Left renal pelvis (tissue), 4 donors: Measurements from ENCODE around the gene POLR1A. TPM values are rescaled to one million over a fixed set of nuclear protein-coding genes. Genes with fewer than 3 reads are reported as not detected.

ENCODE experiments used
- DNase-seq, 4 donors: peaks; one replicate each; pipeline ENCODE4 v3.0.0-alpha.2; 2013; ENCODE audit warnings: low read depth in 4 of 4, low spot score in 3 of 4
- polyA plus RNA-seq, 4 donors: library from polyadenylated mRNA; unstranded; fragments of 120-200 nt; gene quantifications; one replicate each; pipeline ENCODE4 v1.2.1, GENCODE V29; 2013; ENCODE audit not compliant: insufficient read length in 4 of 4

The POLR1A gene
- polyA plus RNA-seq, 4 donors = 17.1 to 22.3 (median 19.1) TPM

- DNase-seq = no peak
Measured at GRCh38 chr2:86066007-86066578, 39.6 kb downstream of the POLR1A start.

- DNase-seq = no peak
Measured at GRCh38 chr2:86065512-86065911, 40.2 kb downstream of the POLR1A start.

DNA sequence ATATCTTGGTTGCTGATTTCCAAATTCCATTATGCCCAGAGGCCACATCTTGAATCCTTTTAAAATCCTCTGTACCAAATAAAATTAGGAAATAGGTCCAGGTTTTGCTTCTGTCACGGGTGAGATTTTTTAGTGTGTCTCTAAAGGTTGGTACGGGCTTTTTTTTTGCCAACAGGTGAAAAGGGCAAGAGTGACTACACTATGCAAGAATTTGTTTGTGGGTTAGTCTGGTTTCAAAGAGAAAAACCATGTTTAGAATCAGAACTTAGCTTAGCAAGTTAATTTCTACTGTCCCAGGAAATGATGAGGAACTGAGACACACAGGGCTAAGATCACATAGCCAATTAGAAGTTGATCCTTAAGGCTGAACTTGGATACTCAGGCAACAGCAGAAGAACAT, 41.7 kb downstream of the POLR1A start:
- DNase-seq = no peak

DNA sequence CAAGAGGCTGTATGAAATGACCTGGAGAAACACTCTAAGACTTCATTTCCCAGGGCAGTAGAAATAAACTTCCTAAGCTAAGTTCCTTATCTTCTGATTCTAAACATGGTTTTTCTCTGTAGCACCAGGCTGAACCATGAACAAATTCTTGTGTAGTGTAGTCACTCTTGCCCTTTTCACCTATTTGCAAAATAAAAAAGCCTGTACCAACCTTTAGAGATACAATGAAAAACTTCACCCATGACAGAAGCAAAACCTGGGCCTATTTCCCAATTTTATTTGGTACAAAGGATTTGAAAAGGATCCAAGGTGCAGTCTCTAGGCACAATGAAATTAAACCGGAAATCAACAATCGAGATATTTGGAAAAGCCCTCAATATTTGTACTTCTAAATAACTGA, 43.6 kb downstream of the POLR1A start:
- no peak for DNase-seq

- no peak for DNase-seq
Measured at GRCh38 chr2:86056590-86057331, 48.9 kb downstream of the POLR1A start.

DNA sequence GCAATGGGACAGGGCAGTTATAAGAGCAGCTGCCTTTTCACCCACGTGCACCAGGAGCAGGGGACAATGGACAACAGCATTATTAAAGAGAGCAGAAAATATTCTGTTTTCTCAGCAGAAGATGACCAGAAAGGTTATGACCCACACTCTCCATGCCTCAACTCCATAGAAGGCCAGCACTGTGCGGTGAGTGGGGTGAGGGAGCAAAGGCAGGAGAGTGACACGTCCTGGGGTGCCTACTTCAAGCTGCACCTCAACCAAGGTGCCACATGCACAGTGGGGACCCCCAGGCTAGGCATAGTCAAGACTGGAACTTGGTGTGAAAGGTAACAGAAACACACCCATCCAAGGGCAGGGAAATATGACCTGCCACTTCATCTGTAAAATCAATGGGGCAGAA, 50.4 kb downstream of the POLR1A start:
- DNase-seq = no peak

GRCh38 chr2:86054535-86055082, 51.1 kb downstream of the POLR1A start:
- no peak for DNase-seq

DNA sequence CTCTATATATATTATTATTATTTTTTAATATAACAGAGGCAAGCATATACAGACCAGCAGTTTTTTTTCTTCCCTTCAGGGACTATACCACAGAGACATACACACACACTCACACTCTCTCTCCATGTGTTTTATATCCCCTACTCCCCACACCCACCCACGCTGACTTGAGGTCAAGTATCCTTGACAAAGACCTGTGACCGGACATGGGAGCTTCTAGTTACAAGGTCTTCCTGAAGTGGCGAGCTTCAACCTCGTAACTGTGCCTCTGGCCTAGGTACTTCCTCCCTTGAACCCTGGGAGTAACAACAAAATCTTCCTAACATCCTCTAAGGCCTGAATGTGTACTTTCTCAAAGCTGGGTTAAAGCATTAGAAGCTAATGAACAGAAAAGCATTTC, 52.5 kb downstream of the POLR1A start:
- DNase-seq = no peak

- no peak for DNase-seq
Measured at GRCh38 chr2:86052676-86053075, 53.0 kb downstream of the POLR1A start.

GRCh38 chr2:86052265-86052664, 53.4 kb downstream of the POLR1A start:
- no peak for DNase-seq

DNA sequence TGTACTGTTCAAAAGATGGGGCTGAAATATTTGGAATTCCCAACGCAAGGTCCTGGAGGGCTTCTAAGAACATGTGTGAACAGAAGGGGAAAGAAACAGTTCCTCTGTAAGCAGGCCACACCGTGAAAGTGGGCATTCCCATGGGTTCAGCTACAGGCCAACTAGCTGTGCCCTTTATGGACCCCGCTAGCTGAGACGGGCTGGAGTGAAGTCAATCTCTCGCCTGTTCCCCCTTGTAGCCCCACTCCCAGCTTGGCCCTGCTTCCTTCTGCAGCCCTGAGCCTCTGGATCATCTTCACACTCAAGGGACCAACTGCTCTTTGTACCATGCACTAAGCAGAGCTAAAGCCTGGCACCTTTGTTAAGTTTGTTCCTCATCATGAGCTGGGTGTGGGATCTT, 55.4 kb downstream of the POLR1A start:
- DNase-seq = no peak

- DNase-seq = no peak
Measured at GRCh38 chr2:86049529-86049928, 56.2 kb downstream of the POLR1A start.

GRCh38 chr2:86048888-86049287, 56.8 kb downstream of the POLR1A start:
- DNase-seq = no peak

GRCh38 chr2:86048383-86048701, 57.3 kb downstream of the POLR1A start:
- no peak for DNase-seq

DNA sequence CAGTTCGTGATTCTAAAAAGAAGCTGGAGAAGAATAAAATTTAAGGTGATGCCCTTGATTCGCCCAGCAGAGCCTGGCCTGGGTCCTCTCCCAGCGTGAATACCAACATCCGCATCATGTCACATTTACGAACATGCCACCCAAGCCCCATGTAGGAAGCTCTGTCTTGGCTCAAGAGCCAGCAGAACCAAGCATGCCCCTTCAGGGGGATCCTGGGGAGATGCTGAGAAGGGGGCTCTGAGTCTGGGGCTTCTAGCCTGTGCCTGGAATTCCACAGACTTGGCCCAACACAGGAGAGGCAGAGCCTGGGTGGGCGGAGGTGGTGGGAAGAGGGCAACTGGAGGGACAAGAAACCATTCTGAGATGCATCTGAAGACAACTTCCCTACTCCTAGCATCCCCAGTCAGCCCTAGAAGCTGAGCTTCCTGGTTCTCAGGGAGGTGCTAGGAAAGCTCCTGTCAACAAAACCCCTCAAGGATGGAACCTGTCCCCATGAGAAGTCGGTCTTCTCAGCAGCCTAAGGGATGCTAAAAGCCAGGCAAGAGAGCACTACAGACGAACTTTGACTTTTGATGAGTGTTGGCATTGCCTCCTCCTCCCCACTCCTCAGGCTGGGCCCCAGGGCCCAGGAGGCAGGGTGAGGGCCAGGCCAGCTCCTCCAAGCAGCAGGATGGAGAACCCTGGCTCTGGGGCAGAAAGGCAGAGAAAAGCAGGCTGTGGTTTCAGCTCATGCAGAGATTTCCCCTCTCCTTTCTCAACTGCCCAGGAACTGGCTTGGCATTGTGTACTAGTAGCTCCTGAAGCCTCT, 57.9 kb downstream of the POLR1A start:
- DNase-seq = no peak

- no peak for DNase-seq
Measured at GRCh38 chr2:86045541-86045940, 60.1 kb downstream of the POLR1A start.

- DNase-seq = no peak
Measured at GRCh38 chr2:86044614-86045013, 61.1 kb downstream of the POLR1A start.

- no peak for DNase-seq
Measured at GRCh38 chr2:86044045-86044444, 61.6 kb downstream of the POLR1A start.

- DNase-seq = no peak
Measured at GRCh38 chr2:86042256-86043168, 63.2 kb downstream of the POLR1A start.

- DNase-seq = no peak
Measured at GRCh38 chr2:86039963-86040655, 65.6 kb downstream of the POLR1A start.
